ENCODE results near the gene KSR2.

KSR2 gene

GRCh38 chr12:117494833-117495655, 473.7 kb downstream of the KSR2 start:
- DNase-seq (ENCODE audit: low read depth): no peak

GRCh38 chr12:117491711-117492110, 477.1 kb downstream of the KSR2 start:
- DNase-seq (ENCODE audit: low read depth): no peak

- no peak for DNase-seq (ENCODE audit: low read depth)
Observed at GRCh38 chr12:117490130-117490529, 478.7 kb downstream of the KSR2 start.

- DNase-seq (ENCODE audit: low read depth): no peak
Observed at GRCh38 chr12:117489671-117490070, 479.1 kb downstream of the KSR2 start.

- DNase-seq (ENCODE audit: low read depth): no peak
Observed at GRCh38 chr12:117486840-117487659, 481.7 kb downstream of the KSR2 start.

GRCh38 chr12:117485984-117486839, 482.6 kb downstream of the KSR2 start:
- DNase-seq (ENCODE audit: low read depth): no peak

GRCh38 chr12:117484901-117485300, 483.9 kb downstream of the KSR2 start:
- no peak for DNase-seq (ENCODE audit: low read depth)

- no peak for DNase-seq (ENCODE audit: low read depth)
Observed at GRCh38 chr12:117483501-117483900, 485.3 kb downstream of the KSR2 start.

- DNase-seq (ENCODE audit: low read depth): no peak
Observed at GRCh38 chr12:117481470-117481869, 487.3 kb downstream of the KSR2 start.

- DNase-seq (ENCODE audit: low read depth): no peak
Observed at GRCh38 chr12:117476341-117476740, 492.4 kb downstream of the KSR2 start.

- no peak for DNase-seq (ENCODE audit: low read depth)
Observed at GRCh38 chr12:117473856-117474255, 494.9 kb downstream of the KSR2 start.

GRCh38 chr12:117472983-117473382, 495.8 kb downstream of the KSR2 start:
- no peak for DNase-seq (ENCODE audit: low read depth)

- DNase-seq (ENCODE audit: low read depth): no peak
Observed at GRCh38 chr12:117470804-117471203, 498.0 kb downstream of the KSR2 start.

- no peak for DNase-seq (ENCODE audit: low read depth)
Observed at GRCh38 chr12:117469883-117470483, 498.8 kb downstream of the KSR2 start.

GRCh38 chr12:117468016-117468415, 500.8 kb downstream of the KSR2 start:
- no peak for DNase-seq (ENCODE audit: low read depth)

GRCh38 chr12:117467588-117467987, 501.2 kb downstream of the KSR2 start:
- no peak for DNase-seq (ENCODE audit: low read depth)

GRCh38 chr12:117466677-117467362, 502.0 kb downstream of the KSR2 start:
- no peak for DNase-seq (ENCODE audit: low read depth)

- no peak for DNase-seq (ENCODE audit: low read depth)
Observed at GRCh38 chr12:117461732-117462131, 507.1 kb downstream of the KSR2 start.

GRCh38 chr12:117459229-117459628, 509.6 kb downstream of the KSR2 start:
- no peak for DNase-seq (ENCODE audit: low read depth)

- DNase-seq (ENCODE audit: low read depth): no peak
Observed at GRCh38 chr12:117457189-117457588, 511.6 kb downstream of the KSR2 start.

GRCh38 chr12:117456076-117456475, 512.7 kb downstream of the KSR2 start:
- DNase-seq (ENCODE audit: low read depth): no peak

Measured in amniotic epithelial cell (primary cell).